IPS-18c (cell line): ENCODE results near the gene HDAC3.

Source experiments
- H3K4me3 ChIP-seq: 2 replicates; pipeline ENCODE4 v1.7.0; 2013; ENCODE audit warnings: low read depth, mild to moderate bottlenecking, low read length, moderate library complexity; ENCODE audit not compliant: insufficient read depth
- H3K9me3 ChIP-seq: one replicate; pipeline ENCODE4 v1.6.1; 2013; ENCODE audit warnings: mild to moderate bottlenecking, low read length, moderate library complexity; ENCODE audit not compliant: control insufficient read depth, insufficient read depth

The HDAC3 gene

DNA sequence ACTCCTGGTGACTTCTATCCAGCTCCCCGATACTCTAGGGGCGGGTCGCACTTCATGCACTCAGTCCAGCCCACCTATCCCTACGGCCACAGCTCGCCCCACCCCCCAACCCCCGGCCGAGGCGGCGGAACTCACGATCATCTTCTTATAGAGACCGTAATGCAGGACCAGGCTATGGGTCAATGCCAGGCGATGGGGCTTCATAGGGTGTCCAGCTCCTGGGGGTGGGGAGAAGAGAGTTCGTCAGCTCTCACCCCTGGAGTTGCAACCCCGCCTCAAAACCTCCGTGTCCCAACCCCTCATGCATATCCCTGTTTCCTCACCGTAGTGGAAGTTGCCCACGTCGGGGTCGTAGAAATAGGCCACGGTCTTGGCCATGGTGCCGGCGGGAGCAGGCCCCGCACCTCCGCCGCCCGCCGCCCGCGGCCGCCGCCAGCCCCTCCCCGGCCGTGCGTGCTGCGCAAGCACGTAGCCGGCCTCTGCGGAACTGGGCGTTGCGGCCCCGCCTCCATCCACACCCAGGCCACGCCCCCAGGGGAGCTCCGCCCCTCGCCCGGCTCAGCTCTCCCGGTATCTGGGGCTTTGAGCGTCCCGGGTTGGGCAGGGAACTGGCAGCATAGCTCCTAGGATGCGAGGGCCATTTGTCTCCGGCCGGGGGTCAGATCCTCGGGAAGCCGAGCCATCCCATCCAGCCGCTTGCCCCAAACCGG, at the start of gene HDAC3, which contains the start of gene RELL2:
HDAC3 (minus strand) TSS at position 437 of the 710 bp plus-strand sequence; CDS start at position 378, 59 bp downstream.
RELL2 (plus strand) TSS at position 585 of the 710 bp plus-strand sequence. CDS start 1,229 bp downstream, outside the sequence.
- H3K9me3 ChIP-seq: no peaks in the 10 kb centered on the region
- H3K4me3 ChIP-seq: peak within 1 kb of the TSS; percentile 95

DNA sequence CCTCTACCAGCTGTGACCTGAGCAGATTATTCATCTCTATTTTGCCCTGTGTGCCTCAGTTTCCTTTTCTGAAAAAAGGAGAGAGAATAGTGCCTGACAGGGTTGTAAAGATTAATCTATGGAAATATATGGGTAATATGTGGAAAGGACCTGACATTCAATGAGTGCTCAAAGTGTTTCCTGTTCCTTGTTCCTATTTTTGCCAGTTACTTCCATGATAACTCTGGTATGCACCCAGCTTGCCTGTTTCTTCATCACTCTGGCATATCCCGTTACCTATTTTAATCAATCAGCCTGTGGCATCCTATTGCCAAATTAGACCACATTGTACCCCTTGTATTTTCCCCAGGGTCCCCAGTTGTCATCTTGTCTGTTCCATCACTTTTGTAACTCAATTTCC, 48.9 kb upstream of the HDAC3 start:
- H3K9me3 ChIP-seq: no peaks in the 10 kb centered on the region
- H3K4me3 ChIP-seq: no peak overlapping the region

DNA sequence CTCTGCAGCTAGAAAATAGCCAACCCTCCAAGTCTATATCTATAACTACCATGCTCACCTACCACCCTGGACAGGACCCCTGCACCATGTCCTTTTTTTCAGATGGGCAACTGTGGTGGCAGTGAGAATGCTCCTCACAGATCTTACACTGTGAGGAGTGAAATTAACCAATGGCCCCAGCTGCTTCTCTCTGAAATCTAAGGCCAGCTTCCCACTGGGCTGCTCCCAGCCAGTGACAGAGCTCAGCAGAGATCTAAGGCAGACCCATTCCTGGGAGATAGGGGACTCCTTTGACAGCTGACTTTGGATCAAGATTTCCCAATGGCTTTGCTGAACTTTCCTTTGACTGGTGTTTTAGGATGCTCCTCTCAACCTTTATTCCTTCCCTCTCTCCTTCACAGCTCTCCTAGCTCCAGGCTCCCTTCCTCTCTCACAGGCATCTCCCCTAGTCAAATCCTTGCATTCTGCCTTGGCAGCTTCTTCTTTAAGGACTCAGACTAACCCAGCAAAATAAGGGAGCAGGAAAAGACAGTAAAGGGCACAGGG, 47.0 kb upstream of the HDAC3 start:
- no peak overlapping the region for H3K4me3 ChIP-seq
- no peaks in the 10 kb centered on the region for H3K9me3 ChIP-seq

DNA sequence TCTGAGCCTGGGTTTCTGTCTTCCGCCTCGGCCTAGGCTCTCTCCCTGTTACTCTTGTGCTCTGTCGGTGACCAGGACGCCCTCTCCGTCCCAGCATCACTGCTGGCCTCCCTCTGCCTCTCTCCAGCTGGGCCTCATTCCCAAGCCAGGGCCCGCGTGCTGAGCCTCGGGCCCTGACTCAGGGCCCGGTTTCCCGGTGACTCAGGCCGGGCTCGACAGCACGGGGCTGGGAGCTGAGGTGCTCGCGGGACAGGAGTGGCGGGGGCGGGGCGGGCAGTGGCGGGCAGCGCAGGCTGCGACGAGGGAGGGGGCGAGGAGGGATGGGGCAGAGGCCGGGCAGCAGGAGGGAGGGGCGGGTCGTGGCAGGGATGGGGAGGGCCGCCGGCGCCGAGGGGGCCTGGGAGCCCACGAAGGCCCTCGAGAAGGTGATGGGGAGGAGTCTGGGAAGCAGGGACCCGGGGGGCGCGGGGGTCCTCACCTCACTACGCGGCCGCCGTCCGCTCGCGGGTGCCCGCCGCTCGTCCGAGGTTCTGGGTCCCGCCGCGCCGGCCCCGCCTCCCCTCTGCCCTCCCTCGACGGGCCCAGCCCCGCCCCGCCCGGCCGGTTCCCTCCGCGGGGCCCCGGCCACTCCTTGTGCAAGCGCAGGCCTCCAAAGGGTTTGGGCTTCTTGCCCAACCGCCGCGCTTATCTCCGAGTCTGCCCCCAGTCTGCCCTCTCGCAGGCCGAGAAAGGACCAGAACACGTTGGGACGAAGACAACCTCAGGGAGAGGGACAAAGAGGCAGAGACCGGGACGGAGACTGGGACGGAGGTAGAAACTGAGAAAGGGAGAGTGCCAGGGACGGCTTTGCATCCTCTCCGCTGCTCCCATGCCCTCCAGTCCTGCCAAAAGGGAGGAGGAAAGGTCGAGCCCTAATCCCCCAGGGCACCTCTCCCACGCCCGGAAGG, 45.3 kb upstream of the HDAC3 start, which contains the start of gene ARAP3:
ARAP3 (minus strand) TSS at position 536 of the 947 bp plus-strand sequence. CDS start 1,744 bp downstream, outside the sequence.
- Histone ChIP-seq H3K9me3 (no peaks in the 10 kb centered on the region), H3K4me3 (peak within 1 kb of the TSS; percentile 46)

DNA sequence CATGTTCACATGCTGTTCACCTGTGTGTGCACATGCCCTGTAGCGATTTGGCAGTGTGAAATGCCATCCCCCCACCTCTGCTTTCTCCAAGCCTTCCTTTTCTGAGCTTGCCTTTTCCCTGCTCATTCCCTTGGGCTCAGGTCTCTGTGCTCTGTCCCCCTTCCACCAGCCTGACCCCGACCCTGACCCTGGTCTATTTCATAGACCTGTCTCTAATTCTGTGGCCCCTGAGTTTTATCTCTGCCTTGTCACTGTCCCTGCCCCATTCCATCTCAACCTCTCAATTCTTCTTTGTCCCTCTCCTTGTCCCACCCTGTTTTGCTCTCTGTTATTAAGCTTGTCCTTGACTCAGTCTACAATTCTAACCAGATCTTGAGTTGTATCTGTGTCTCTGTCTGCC, 44.6 kb upstream of the HDAC3 start:
- Histone ChIP-seq H3K9me3 (no peaks in the 10 kb centered on the region), H3K4me3 (peak overlapping the region; percentile 46; the same call in 1 of the 2 replicates)

DNA sequence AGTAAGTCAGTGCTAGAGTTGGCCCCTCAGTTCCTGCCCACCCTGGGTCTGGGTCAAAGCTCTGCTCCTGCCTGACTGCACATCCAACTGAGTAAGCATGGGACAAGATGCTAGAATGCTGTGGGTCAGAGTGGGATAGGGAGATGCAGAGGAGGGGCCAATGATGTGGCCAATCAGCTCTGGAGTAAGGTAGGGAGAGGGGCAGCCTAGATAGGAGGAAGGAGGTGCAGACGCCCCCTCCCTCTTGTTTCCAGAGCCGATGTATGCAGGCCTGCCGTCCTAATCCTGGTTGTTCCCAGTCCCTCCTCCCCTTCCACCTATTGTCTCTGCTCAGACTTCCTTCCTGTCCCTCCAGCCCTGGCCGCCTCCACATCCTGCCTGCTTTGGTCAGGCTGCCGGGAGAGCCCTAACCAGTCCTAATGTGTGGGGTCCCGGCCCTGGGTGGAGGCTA, 44.1 kb upstream of the HDAC3 start:
- Histone ChIP-seq H3K4me3 (peak overlapping the region; percentile 46; the same call in 1 of the 2 replicates), H3K9me3 (no peaks in the 10 kb centered on the region)

DNA sequence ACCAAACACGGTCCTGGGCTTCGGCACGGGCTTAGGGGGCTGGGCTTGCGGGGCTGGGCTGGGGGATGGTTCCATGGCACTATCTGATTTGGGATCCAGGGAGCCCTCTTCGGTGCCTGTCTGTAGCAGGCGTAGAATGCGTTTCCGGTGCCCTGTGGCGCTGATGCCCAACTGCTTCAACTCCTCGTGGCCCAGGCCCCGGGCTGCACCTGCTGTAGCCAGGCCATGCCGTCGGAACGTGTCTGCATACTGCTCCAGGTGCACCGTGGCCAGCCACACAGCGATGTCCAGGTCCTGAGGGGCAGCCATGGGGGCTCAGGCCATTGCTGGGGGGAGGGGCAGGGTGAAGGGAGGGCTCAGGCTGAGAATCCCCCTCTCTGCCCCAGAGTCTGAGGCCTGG, 43.5 kb upstream of the HDAC3 start:
- Histone ChIP-seq H3K9me3 (no peaks in the 10 kb centered on the region), H3K4me3 (no peak overlapping the region)

DNA sequence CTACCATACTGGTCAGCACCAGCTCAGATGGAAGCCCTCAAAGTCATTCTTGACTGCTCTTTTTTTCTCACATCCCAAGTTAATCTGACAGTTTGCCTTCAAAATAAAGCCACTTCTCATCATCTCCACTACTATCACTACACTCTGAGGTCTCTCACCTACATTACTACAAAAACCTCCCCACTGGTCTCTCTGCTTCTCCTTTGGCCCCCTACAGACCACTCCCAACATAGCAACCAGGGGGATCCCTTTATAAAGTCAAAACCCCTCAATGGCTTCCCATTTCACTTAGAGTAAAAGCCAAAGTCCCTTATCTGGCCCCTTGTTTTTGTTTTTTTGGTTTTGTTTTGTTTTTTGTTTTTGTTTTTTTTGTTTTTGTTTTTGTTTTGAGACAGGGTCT, 40.8 kb upstream of the HDAC3 start:
- H3K4me3 ChIP-seq: no peak overlapping the region

DNA sequence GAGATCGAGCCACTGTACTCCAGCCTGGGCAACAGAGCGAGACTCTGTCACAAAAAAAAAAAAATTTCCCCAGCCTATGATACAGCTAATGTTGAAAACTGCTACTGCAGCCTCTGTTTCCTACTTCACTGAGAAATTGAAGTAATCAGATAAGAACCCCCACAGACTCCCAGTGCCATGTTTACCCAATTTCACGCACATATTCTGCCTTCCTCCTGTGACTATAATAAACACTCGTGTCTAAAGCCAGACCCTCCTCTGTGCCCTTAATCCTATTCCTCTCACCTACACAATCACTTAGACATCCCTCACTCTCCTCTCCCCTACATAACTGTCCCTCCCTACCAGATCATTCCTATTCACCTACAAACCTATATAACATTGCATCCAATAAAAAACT, 39.0 kb upstream of the HDAC3 start:
- no peak overlapping the region for H3K4me3 ChIP-seq

More for the DNA sequence above, 40.8 kb upstream of the HDAC3 start:
- H3K9me3 ChIP-seq: no peaks in the 10 kb centered on the region

DNA sequence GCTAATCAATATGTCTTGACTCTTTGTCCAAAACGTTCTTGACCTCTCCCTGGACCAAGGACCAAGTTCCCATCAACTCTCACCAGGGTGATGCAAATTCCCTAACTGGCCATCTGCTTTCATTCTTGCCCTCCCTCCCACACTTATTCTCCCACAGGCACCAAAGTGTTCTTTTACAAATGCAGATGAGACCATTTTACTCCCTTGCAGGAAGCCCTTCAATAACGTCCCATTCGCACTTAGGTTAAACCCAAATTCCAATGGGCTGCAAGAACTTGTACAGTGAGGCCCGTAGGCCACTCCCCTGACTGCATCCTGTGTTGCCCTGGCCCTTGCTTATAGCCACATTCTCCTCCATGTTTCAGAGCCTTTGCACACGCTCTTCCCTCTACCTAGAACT, 38.1 kb upstream of the HDAC3 start:
- Histone ChIP-seq H3K9me3 (no peaks in the 10 kb centered on the region), H3K4me3 (no peak overlapping the region)

More for the DNA sequence above, 39.0 kb upstream of the HDAC3 start:
- H3K9me3 ChIP-seq: no peaks in the 10 kb centered on the region

DNA sequence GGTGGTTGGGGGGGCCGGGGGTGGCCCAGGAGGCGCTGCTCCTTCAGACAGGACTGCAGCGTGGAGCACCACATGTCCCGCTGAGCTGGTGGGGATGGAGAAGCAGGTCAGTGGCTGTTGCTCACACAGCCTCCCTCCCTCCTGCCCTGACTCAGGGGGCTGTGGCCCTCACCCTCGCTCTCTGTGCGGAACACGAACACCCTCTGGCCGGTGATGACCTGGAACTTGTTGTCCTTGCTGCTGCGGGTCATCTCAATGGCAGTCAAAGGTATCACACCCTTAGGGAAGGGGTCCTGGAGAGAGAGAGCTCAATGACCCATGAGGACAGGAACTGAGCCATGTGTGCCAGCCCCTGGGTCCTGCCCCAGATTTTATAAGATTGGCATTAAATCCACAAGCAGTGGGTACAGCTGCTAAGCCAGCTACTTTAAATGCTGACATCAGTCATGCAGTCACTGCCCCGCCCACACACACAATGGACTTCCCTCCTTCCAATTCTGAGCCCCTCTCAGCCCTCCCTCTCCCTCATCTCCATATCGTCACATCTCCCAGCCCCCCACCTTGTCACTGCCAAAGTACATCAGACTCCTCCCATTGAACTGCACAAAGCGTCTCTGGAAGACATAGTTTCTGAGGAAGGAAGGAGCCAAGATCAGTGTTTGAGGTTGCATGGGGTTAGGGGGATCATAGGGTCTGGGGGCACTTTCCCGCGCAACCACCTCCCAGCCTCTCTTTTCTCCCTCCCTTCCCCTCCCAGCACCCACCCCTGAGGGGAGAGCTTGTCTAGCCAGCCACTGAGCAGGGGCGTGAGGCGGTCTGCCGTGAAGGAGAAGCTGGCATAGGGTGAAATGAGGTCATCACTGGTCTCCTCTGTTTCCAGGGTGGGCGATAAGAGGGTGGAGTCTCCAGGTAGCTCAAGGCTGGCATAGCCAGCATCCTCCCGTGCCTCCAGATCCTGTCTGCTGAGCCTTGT, 36.5 kb upstream of the HDAC3 start:
- Histone ChIP-seq H3K9me3 (no peaks in the 10 kb centered on the region), H3K4me3 (no peak overlapping the region)

DNA sequence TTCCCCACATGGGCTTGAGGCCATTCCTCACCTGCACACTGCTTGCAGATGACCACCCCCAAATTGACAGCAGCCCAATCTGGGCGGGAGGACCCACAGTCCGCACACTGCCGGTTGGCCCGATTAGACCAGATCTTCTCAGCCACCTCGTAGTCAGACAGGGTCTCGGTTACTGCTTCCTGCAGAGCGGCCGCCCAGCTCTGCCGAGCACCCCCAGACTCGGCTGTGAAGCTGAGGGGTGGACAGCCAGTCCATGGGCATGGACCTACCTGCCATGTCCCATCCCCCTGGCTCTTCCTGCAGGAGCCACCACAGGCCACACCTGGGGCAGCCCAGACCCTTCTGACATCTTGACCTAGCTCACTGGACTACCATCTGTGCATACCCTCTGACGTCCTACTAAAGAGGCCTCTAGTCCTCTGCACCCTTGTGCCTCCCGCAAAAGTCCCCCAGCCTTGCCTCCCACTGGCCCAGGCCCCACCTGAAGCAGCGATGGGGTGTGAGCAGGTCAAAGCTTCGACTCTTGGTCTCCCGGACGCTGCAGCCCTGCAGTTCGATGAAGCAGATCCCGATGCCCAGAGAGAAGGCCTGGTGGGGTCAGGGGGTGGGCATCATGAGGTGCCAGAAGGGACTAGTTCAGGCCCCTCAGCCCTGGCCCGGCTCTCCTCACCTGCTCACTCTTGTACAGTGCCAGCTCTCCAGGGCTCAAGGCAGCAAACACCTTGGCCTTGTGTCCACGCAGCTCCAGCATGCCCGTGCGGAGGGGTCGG, 35.6 kb upstream of the HDAC3 start:
- H3K9me3 ChIP-seq: no peaks in the 10 kb centered on the region
- no peak overlapping the region for H3K4me3 ChIP-seq

DNA sequence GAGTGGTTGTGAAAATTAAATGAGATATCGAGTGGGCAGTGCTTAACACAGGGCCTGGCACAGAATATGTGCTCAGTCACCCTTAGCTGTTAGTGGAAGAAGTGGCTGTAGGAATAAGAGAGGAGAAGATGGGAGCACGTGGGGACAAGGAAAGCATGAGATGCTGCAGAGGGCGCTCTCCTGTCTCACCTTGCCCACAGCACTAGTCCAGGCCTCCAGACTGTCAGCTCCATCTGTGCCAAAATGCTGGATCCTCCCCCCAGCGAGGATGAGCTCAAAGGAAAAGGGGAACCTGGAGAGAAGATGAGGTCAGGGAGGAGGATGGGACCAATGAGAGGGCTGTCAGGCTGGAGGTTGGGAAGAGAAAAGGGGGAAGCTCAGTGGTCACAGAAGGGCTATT, 32.9 kb upstream of the HDAC3 start:
- Histone ChIP-seq H3K4me3 (no peak overlapping the region), H3K9me3 (no peaks in the 10 kb centered on the region)

DNA sequence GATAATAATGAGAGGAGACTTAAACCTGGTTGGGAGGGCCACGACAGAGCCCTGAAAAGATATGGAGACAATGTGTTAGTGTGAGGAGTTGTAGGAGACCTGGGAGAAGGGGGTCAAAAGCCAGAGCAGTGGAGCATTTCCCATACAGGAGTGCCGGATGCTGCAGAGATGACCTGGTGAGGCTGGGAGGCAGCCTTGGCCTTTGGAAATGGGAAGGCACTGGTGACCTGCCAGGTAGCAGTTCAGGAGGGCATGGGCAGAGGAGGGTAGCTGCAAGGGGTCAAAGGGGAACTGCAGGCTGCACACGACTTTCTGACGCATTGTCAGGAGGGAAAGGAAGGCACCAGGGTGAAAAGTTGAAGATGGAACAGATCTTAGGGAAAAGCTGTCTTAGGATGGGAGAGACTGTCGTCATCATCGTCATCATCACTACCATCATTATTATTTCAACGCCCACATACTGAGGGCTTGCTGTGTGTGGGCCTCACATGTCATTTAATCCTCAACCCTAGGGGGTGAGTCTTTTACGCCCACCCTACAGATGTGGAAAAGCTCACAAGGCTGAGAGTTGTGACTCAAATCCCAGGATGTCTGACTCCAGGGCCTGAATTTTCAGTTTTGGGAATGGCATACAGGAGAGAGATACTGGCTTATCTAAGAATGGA, 32.1 kb upstream of the HDAC3 start:
- Histone ChIP-seq H3K4me3 (no peak overlapping the region), H3K9me3 (no peaks in the 10 kb centered on the region)
